ENCODE measurements around the gene FXYD2. TPM values are rescaled to one million over a fixed set of nuclear protein-coding genes. Genes with fewer than 3 reads are reported as not detected.

FXYD2 gene
- total RNA-seq, 1 experiment from 2014 or later = not detected

DNA sequence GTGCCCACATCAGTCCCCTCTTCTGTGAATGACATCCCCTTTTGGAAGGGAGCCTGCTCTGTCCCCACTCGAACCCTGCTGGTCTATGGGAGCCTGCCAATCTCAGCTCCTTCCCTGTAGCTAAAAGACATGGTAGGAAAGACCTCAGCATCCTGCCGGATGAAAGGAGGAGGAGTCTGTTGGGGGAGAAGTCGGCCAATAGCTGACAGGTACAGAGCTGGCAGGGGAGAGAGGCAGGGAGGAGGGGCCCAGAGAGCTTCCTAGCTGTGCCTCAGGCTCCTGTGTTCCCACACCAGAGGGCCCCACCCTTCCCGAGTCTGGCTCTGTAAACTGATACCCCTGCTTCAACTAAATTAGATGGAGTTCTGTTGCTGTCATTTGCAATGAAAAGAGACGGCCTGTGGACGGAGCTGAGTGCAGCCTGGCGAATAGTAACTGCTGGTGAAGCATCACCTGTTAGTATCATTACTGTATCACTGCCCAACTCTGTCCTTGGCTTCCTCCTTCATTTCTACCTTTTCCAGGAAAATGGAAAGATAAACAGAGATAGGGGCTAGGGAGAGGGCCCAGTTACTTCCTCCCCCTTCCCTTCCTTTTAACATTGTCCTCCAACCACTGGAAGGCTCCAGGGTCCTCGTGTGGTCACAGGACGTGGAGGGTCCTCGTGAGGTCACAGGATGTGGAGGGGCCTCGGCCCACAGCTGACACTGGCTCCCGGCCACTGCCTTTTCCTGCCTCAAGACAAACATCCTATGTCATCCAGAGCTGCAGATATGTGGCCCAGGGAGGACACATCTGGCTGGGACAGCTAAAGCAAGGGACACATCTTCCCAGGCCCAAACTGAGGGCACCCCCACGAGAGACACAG lies 36.8 kb upstream of the FXYD2 start:
- H3K27me3 ChIP-seq (ENCODE audit: low read length) = peaks cover 91% of the 10 kb centered on the region
- no peaks in the 10 kb centered on the region for H3F3A ChIP-seq (ENCODE audit: low read length, unreplicated experiment)
- ChIA-PET POLR2A (ENCODE audit: unreplicated experiment) (interaction anchor here (0.6 kb wide), 1 partner anchor 1166 kb away, joined by 3 read pairs; no protein-coding TSS in a partner anchor), CTCF (no interaction called here)
- no peak overlapping the region for H3K4me3 ChIP-seq (ENCODE audit: low read length)
- BruUV-seq (replicated peaks) = no TSS peak
- DNase-seq (peak; percentile 30), ATAC-seq (peak; percentile 33; the same call in 1 of the 2 replicates)
- no peaks in the 10 kb centered on the region for H4K20me1 ChIP-seq (ENCODE audit: low read length)
- no peak overlapping the region for H2AFZ ChIP-seq (ENCODE audit: low read length)
- H3K9me3 ChIP-seq (ENCODE audit: low read length) = no peaks in the 10 kb centered on the region
- no peaks in the 10 kb centered on the region for H3K36me3 ChIP-seq (ENCODE audit: low read depth, low read length)
- H3K27ac ChIP-seq (ENCODE audit: low read length) = no peak overlapping the region
- no peak overlapping the region for H3K4me2 ChIP-seq (ENCODE audit: low read length)
- TF ChIP-seq EZH2 (IDR thresholded peaks at IDR 0.05; ENCODE audit: low read length, unreplicated experiment) (no peak), EZH2phosphoT487 (IDR thresholded peaks at IDR 0.05; ENCODE audit: borderline replicate concordance, low read length) (no peak)
- TF ChIP-seq, protein P1, sequence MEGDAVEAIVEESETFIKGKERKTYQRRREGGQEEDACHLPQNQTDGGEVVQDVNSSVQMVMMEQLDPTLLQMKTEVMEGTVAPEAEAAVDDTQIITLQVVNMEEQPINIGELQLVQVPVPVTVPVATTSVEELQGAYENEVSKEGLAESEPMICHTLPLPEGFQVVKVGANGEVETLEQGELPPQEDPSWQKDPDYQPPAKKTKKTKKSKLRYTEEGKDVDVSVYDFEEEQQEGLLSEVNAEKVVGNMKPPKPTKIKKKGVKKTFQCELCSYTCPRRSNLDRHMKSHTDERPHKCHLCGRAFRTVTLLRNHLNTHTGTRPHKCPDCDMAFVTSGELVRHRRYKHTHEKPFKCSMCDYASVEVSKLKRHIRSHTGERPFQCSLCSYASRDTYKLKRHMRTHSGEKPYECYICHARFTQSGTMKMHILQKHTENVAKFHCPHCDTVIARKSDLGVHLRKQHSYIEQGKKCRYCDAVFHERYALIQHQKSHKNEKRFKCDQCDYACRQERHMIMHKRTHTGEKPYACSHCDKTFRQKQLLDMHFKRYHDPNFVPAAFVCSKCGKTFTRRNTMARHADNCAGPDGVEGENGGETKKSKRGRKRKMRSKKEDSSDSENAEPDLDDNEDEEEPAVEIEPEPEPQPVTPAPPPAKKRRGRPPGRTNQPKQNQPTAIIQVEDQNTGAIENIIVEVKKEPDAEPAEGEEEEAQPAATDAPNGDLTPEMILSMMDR (conservative IDR thresholded peaks at IDR 0.05; ENCODE audit: low read depth, low read length) = no peak
- H3K9me2 ChIP-seq (replicated peaks; ENCODE audit: low read length) = no peaks in the 10 kb centered on the region
- H3K79me2 ChIP-seq (ENCODE audit: low read length) = no peaks in the 10 kb centered on the region
- no peaks in the 10 kb centered on the region for H3K4me1 ChIP-seq (ENCODE audit: insufficient read depth, low read length)
- intact Hi-C loops (cut with micrococcal nuclease) = no loop called here
- no peak overlapping the region for H3K9ac ChIP-seq (ENCODE audit: low read length)

DNA sequence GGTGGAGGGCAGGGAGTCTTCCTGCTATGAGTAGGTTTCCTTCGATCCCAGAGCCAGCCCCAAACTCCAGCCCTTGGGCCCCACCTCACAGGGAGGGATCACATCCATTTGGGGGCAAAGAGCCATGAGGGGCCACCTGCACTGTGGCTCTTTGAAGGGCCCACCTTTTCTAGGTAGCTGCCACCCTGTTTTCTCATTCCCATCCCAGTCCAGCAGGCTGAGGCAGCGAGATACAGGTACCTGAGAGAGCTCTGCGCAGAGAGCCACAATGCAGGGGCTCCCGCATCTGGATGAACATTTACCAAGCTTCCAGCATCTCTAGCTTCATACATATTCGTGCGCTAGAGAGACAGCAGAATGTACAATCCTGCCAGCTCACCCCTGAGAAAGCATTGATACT lies 35.6 kb upstream of the FXYD2 start:
- no peak for DNase-seq
- H3F3A ChIP-seq (ENCODE audit: low read length, unreplicated experiment) = no peaks in the 10 kb centered on the region
- no peaks in the 10 kb centered on the region for H3K9me3 ChIP-seq (ENCODE audit: low read length)
- no peak overlapping the region for H3K4me2 ChIP-seq (ENCODE audit: low read length)
- ChIA-PET POLR2A (ENCODE audit: unreplicated experiment) (no interaction called here), CTCF (no interaction called here)
- no peaks in the 10 kb centered on the region for H3K9me2 ChIP-seq (replicated peaks; ENCODE audit: low read length)
- intact Hi-C loops (cut with micrococcal nuclease) = no loop called here
- no peak overlapping the region for H2AFZ ChIP-seq (ENCODE audit: low read length)
- H3K27me3 ChIP-seq (ENCODE audit: low read length) = peaks cover 91% of the 10 kb centered on the region
- H3K36me3 ChIP-seq (ENCODE audit: low read depth, low read length) = no peaks in the 10 kb centered on the region
- no peak for ATAC-seq
- H3K27ac ChIP-seq (ENCODE audit: low read length) = no peak overlapping the region
- no peaks in the 10 kb centered on the region for H4K20me1 ChIP-seq (ENCODE audit: low read length)
- H3K4me3 ChIP-seq (ENCODE audit: low read length) = no peak overlapping the region
- H3K4me1 ChIP-seq (ENCODE audit: insufficient read depth, low read length) = no peaks in the 10 kb centered on the region
- no TSS peak for BruUV-seq (replicated peaks)
- no peak overlapping the region for H3K9ac ChIP-seq (ENCODE audit: low read length)
- TF ChIP-seq, protein P1 (conservative IDR thresholded peaks at IDR 0.05; ENCODE audit: low read depth, low read length) = no peak
- TF ChIP-seq EZH2phosphoT487 (IDR thresholded peaks at IDR 0.05; ENCODE audit: borderline replicate concordance, low read length) = no peak
- TF ChIP-seq EZH2 (IDR thresholded peaks at IDR 0.05; ENCODE audit: low read length, unreplicated experiment) = no peak
- no peaks in the 10 kb centered on the region for H3K79me2 ChIP-seq (ENCODE audit: low read length)

DNA sequence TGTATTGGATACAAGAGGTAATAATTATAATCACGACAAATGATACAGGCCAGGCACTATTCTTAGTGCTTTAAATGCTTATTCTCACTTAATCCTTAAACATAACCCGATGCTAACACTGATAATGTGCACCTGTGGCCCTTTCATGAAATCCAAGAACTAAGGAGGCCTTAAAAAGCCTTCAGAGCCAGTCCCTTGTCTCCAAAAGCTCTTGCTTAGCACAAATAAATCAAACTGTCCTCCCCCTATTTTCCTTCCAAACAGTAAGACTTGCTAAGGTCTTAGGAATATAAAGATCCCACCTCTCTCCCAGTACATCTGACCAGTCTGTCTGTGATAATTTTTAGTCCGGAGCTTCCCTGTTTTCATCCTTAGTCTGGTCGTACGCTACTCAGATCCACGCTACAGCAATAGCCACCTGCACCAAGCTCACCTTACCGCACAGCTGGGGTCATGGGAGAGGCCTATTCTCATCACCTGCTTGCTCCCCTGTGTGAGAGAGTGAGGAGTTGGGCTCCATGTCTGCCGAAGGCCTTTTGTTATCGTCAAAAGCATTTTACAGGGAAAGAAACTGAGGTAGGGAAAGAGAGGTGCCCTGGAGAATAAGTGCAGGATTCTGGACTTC lies 35.1 kb upstream of the FXYD2 start:
- TF ChIP-seq EZH2 (IDR thresholded peaks at IDR 0.05; ENCODE audit: low read length, unreplicated experiment) = no peak
- TF ChIP-seq, protein P1 (conservative IDR thresholded peaks at IDR 0.05; ENCODE audit: low read depth, low read length) = no peak
- no peak for TF ChIP-seq EZH2phosphoT487 (IDR thresholded peaks at IDR 0.05; ENCODE audit: borderline replicate concordance, low read length)
- no TSS peak for BruUV-seq (replicated peaks)
- DNase-seq (no peak), ATAC-seq (no peak)
- H3K4me1 ChIP-seq (ENCODE audit: insufficient read depth, low read length) = no peaks in the 10 kb centered on the region
- intact Hi-C loops (cut with micrococcal nuclease) = no loop called here
- no peak overlapping the region for H3K4me3 ChIP-seq (ENCODE audit: low read length)
- ChIA-PET CTCF (no interaction called here), POLR2A (ENCODE audit: unreplicated experiment) (no interaction called here)
- H3K9me2 ChIP-seq (replicated peaks; ENCODE audit: low read length) = no peaks in the 10 kb centered on the region
- no peaks in the 10 kb centered on the region for H4K20me1 ChIP-seq (ENCODE audit: low read length)
- H3F3A ChIP-seq (ENCODE audit: low read length, unreplicated experiment) = no peaks in the 10 kb centered on the region
- no peaks in the 10 kb centered on the region for H3K9me3 ChIP-seq (ENCODE audit: low read length)
- no peak overlapping the region for H3K9ac ChIP-seq (ENCODE audit: low read length)
- H3K36me3 ChIP-seq (ENCODE audit: low read depth, low read length) = no peaks in the 10 kb centered on the region
- no peak overlapping the region for H2AFZ ChIP-seq (ENCODE audit: low read length)
- H3K79me2 ChIP-seq (ENCODE audit: low read length) = no peaks in the 10 kb centered on the region
- H3K27ac ChIP-seq (ENCODE audit: low read length) = no peak overlapping the region
- peaks cover 91% of the 10 kb centered on the region for H3K27me3 ChIP-seq (ENCODE audit: low read length)
- H3K4me2 ChIP-seq (ENCODE audit: low read length) = no peak overlapping the region
